Activated CD8-positive, alpha-beta memory T cell treated with anti-CD3 and anti-CD28 coated beads, Interleukin-2, amount 50 U/mL, for 24 hours (primary cell): ENCODE results near the gene SNED1.

Source experiments
- DNase-seq: peaks from one replicate; pipeline ENCODE4 v3.0.0-alpha.2; 2020; ENCODE audit errors: extremely low read depth

Gene SNED1

GRCh38 chr2:240997856-240998705 is at the start of gene SNED1:
Gene SNED1 (plus strand): TSS chr2:240998618. CDS start chr2:240998838, 220 bp downstream.
- no peak for DNase-seq

- no peak for DNase-seq
These were observed 49.3 kb upstream of the SNED1 start for GRCh38 chr2:240948905-240949790.

GRCh38 chr2:240949791-240950705 is 48.4 kb upstream of the SNED1 start:
- DNase-seq = no peak

GRCh38 chr2:240951045-240951594 is 47.3 kb upstream of the SNED1 start:
- no peak for DNase-seq

- DNase-seq = no peak
These were observed 45.7 kb upstream of the SNED1 start for GRCh38 chr2:240952496-240953246.

GRCh38 chr2:240953426-240954410 is 44.7 kb upstream of the SNED1 start:
- no peak for DNase-seq

- DNase-seq = no peak
These were observed 43.7 kb upstream of the SNED1 start for GRCh38 chr2:240954436-240955305.

- no peak for DNase-seq
These were observed 42.9 kb upstream of the SNED1 start for GRCh38 chr2:240955306-240956170.

GRCh38 chr2:240956171-240956934 is 42.1 kb upstream of the SNED1 start:
- DNase-seq = no peak

- DNase-seq = no peak
These were observed 41.3 kb upstream of the SNED1 start for GRCh38 chr2:240956935-240957655.

- DNase-seq = no peak
These were observed 40.6 kb upstream of the SNED1 start for GRCh38 chr2:240957656-240958365.

- no peak for DNase-seq
These were observed 39.8 kb upstream of the SNED1 start for GRCh38 chr2:240958366-240959213.

- no peak for DNase-seq
These were observed 39.0 kb upstream of the SNED1 start for GRCh38 chr2:240959214-240959940.

- DNase-seq = no peak
These were observed 38.5 kb upstream of the SNED1 start for GRCh38 chr2:240959941-240960308.
